Activated naive CD4-positive, alpha-beta T cell treated with anti-CD3 and anti-CD28 coated beads, Interleukin-2, amount 50 U/mL, for 72 hours (primary cell): ENCODE data around the gene LMF1. TPM values are rescaled to one million over a fixed set of nuclear protein-coding genes. Genes with fewer than 3 reads are reported as not detected.

Source experiments
- ATAC-seq, 2 donors: fragments of 150-1000 bp; cut with Tn5 transposase; 2 replicates each; pipeline ENCODE4 v1.10.0; 2021; ENCODE audit warnings: mild to moderate bottlenecking in 2 of 2, moderate library complexity in 2 of 2
- DNase-seq, 2 donors: peaks; one replicate each; pipeline ENCODE4 v3.0.0; 2021 to 2022; ENCODE audit warnings: low spot score in 2 of 2
- H3K27ac Mint-ChIP-seq, 2 donors: one replicate each; pipeline ENCODE4 v1.8.0; 2022; ENCODE audit warnings: mild to moderate bottlenecking in 2 of 2, mixed read lengths in 2 of 2
- H3K36me3 Mint-ChIP-seq, 2 donors: one replicate each; pipeline ENCODE4 v1.8.0; 2022; ENCODE audit warnings: mixed read lengths in 2 of 2
- H3K9me3 Mint-ChIP-seq, 2 donors: one replicate each; pipeline ENCODE4 v1.8.0; 2022; ENCODE audit warnings: mixed read lengths in 2 of 2
- total RNA-seq, 2 donors: library from RNA; stranded (reverse); gene quantifications; one replicate each; pipeline ENCODE4 v1.2.3, GENCODE V29; 2022

LMF1 gene
- total RNA-seq, 2 donors from 2014 or later = 13.0 to 19.1 TPM

- no peak for ATAC-seq
- no peak for DNase-seq
- no peaks in the 10 kb centered on the region for H3K9me3 Mint-ChIP-seq
- H3K27ac Mint-ChIP-seq = no peak overlapping the region
- H3K36me3 Mint-ChIP-seq = peaks cover 0 to 8% of the 10 kb centered on the region in 2 donors
Observed at GRCh38 chr16:934178-934577, 36.6 kb downstream of the LMF1 start.

DNA sequence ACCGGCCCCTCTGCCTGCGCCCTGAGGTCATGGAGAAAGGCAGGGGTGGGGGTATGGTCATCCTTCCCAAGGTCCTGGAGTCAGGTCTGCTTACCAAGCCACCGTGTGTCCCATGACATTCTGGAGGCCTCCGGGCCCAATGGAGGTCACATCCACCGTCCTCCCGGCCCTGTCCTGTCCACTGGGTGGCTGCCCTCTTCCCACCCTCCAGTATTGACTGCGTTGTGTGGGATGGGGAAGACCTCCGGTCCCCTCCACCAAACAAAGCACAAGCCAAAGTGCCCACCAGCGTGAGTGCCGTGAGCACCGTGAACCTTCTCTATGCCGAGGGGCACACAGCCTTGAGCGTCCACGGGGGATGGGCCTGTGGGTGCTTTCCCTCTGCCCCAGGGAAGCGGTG is 37.2 kb downstream of the LMF1 start:
- ATAC-seq (no peak), DNase-seq (no peak)
- H3K36me3 Mint-ChIP-seq = peaks cover 0 to 8% of the 10 kb centered on the region in 2 donors
- no peaks in the 10 kb centered on the region for H3K9me3 Mint-ChIP-seq
- peak overlapping the region in 1 of 2 donors; percentile 42 for H3K27ac Mint-ChIP-seq

DNA sequence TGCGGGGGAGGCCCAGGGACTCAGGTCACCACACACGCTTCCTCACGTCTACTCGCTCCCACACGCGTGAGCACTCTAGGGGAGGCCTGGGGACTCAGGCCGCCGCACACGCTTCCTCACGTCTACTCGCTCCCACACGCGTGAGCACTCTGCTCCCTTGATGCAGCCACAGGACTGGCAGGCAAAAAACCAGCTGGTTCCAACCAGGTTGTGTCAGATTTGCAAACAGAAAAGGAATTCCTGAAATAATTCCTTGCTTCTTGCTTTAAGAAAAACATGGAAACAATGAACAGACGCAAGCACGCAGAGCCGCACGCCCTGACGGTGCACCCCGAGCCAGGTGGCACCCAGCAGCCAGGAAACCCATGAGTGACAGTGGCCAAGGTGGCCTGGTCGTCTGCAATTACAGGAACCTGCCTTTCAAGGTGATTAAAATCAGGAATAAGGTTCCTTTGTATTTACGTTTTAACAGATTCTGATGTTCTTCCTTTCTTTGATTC is 37.9 kb downstream of the LMF1 start:
- ATAC-seq (no peak), DNase-seq (no peak)
- Mint-ChIP-seq H3K27ac (peak overlapping the region; percentile 42 to 88), H3K36me3 (peaks cover 0 to 8% of the 10 kb centered on the region in 2 donors), H3K9me3 (no peaks in the 10 kb centered on the region)

DNA sequence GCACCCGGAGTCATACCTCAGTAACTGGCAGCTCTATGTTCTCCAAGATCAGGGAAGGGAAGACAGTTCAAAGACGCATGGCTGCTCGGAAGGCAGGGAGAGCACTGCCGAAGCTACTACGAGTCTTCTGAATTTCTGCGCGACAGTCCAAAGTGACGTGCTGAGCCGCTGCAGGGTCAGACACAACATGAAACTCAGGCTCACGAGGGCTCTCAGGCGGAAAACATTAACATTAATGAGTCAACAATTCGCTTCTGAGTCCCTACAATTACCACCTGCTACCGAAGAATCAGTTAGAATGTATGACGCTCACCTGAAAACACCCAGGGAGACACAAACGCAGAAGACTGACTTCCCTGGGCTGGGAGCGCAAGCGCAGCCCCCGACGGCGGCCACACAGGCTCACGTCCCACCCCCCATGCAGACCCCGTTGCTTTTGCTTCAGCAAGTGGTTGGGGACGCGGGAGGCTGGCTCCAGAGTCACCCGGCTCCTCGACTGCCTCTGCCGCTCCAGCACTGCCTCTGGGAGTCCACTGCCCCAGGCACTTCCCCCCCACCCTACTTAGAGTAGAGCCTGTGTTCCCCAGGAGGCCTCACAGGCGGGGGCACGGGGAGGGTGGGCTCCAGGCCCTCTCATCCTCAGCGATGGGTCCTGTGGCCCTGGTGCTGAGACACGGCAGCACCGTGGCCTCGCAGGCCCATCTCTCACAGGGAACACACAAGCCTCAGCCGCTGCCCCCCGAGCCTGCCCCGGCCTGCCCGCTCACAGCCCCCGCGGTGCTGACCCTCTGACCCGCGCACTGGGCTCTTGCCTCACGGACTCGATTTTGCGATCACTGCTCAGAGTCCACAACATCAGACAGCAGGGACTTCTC is 38.9 kb downstream of the LMF1 start:
- DNase-seq (no peak), ATAC-seq (no peak)
- no peaks in the 10 kb centered on the region for H3K9me3 Mint-ChIP-seq
- H3K27ac Mint-ChIP-seq = no peak overlapping the region
- peaks cover 0 to 8% of the 10 kb centered on the region in 2 donors for H3K36me3 Mint-ChIP-seq

DNA sequence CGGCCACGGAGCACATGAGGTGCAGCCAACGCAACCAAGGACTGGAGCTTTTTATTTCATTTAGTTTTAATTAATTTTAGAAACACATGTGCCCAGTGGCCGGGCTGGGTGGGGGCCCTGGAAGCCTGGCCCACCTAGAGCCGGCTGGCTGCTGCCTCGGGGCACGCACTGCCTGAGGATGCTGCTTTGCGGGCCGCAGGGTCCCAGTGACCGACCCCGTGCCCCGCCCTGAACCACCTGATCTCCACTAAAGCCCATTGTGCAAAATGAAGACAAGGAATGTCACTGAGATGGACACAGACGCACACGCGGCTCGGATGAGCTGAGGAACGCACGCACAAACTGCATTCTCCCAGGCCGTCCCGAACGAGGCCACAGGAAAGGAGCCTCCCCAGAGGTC is 39.6 kb downstream of the LMF1 start:
- no peak for DNase-seq
- peaks cover 3% of the 10 kb centered on the region in 2 donors for H3K9me3 Mint-ChIP-seq
- H3K36me3 Mint-ChIP-seq = peaks cover 3 to 11% of the 10 kb centered on the region in 2 donors
- no peak for ATAC-seq
- peak overlapping the region in 1 of 2 donors; percentile 22 for H3K27ac Mint-ChIP-seq

DNA sequence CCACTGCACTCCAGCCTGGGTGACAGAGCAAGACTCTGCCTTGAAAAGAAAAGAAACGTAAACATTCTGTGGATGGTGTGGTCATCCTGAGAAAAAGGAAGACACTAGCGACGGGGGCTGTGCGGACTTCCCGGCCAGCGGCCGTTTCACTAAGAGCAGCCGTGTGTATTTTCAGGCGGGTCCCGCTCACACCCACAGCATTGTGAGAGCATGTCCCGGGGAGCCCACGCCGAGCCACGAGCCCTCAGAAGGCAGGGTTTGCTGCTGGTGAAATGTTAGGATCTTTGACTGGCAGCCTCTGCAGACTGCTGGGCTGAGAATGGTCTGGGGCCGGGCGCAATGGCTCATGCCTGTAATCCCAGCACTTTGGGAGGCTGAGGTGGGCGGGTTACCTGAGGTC is 40.3 kb downstream of the LMF1 start:
- DNase-seq = no peak
- ATAC-seq = no peak
- Mint-ChIP-seq H3K9me3 (peaks cover 6 to 7% of the 10 kb centered on the region in 2 donors), H3K27ac (no peak overlapping the region), H3K36me3 (peaks cover 5 to 15% of the 10 kb centered on the region in 2 donors)

- Mint-ChIP-seq H3K27ac (no peak overlapping the region), H3K9me3 (peaks cover 6 to 7% of the 10 kb centered on the region in 2 donors), H3K36me3 (peaks cover 5 to 15% of the 10 kb centered on the region in 2 donors)
- DNase-seq (no peak), ATAC-seq (no peak)
Observed at GRCh38 chr16:930076-930475, 40.7 kb downstream of the LMF1 start.

DNA sequence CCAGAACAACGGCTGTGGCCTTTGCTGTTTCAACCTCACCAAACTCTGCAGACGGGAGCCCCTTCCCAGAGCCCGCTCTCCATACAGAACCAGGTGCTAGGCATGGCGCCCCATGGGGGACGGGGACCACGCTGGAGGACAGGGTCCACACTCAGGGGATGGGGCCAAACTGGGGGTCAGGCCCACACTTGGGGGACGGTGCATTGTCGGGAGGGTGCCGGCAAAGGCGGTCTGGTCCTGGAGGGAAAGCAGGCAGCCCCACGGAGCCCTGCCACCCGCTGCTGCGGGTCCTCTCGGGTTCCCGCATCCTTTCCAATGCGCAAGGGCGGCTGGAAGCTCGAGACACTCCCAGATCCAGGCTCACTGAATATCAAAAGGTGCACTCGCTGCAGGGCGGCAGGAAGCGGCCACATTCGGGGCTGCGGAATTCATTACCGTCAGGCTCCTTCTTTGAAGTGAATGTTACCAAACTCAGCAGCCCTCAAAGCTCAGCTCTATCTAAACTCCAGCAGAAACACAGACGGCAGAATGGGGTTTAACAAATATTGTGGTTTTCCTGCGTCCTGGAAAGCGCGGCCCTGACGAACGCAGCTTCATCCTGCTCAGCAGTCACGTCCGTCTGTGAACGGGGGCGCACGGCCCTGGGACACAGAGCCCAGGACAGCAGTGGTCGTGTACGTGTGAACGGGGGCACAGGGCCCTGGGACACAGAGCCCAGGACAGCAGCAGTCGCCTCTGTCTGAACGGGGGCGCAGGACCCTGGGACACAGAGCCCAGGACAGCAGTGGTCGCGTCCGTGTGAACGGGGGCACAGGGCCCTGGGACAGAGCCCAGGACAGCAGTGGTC is 41.3 kb downstream of the LMF1 start:
- ATAC-seq = no peak
- DNase-seq = no peak
- Mint-ChIP-seq H3K36me3 (peaks cover 5 to 15% of the 10 kb centered on the region in 2 donors), H3K27ac (peak overlapping the region in 1 of 2 donors; percentile 34), H3K9me3 (peaks cover 6 to 7% of the 10 kb centered on the region in 2 donors)

DNA sequence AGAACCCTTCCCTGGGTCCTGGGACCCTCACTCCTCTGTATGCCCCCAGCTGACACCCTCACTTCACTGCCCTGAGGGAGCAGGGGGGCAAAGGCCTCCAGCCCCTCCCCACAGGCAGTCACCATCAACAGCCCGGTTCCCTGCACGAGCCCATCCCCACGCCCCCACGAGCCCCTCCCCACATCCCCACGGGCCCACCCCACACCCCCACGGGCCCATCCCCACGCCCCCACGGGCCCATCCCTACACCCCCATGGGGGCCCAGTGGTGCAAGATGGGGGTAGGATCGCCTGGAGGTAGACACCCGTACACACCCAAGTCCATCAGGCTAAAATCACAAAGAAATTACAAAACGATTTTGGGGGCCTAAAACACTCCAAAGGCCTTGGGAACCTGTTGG is 42.3 kb downstream of the LMF1 start:
- peaks cover 6 to 7% of the 10 kb centered on the region in 2 donors for H3K9me3 Mint-ChIP-seq
- no peak for ATAC-seq
- peak overlapping the region in 1 of 2 donors; percentile 34 for H3K27ac Mint-ChIP-seq
- DNase-seq = no peak
- H3K36me3 Mint-ChIP-seq = peaks cover 5 to 15% of the 10 kb centered on the region in 2 donors

DNA sequence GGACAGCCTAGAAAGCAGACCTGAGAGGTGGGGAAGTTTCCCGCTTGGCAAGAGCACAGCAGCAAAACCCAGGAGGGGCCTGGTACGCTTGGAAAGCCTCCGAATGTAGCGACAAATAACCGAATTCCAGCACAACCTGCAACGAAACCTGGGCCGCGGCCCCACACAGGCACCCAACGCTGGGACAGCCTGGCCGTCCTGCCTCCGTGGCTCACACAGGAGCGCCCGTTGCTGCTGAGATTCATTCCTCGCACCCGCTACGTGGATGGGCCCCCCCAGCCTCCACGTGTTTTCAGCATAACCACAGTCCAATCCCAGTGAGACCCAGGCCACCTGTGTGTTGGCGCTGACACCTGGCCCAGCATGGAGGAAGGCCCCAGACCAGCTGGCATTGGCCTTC is 42.9 kb downstream of the LMF1 start:
- ATAC-seq (no peak), DNase-seq (no peak)
- Mint-ChIP-seq H3K9me3 (peaks cover 6 to 7% of the 10 kb centered on the region in 2 donors), H3K36me3 (peaks cover 5 to 15% of the 10 kb centered on the region in 2 donors), H3K27ac (no peak overlapping the region)

DNA sequence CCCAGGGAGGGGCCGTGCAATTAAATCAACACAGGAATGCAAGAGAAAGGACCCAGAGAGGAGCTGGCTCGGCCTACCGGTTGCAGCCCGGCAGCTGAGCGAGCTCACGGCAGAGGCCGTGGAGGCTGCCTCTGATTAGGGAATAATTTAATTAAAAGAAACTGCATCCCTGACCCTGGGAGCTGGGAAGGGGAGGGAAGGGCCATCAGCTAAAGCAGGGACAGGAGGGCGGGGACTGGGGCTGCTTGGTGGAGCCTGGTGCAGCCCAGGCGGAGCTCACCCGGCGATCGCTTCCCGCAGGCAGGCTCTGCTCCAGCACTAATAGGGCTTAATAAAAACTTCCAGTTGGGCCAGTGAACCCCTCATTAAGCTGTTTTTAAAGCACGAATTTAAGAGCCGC is 43.4 kb downstream of the LMF1 start:
- ATAC-seq = no peak
- no peak overlapping the region for H3K27ac Mint-ChIP-seq
- peaks cover 8 to 17% of the 10 kb centered on the region in 2 donors for H3K36me3 Mint-ChIP-seq
- no peak for DNase-seq
- H3K9me3 Mint-ChIP-seq = peaks cover 6 to 7% of the 10 kb centered on the region in 2 donors

DNA sequence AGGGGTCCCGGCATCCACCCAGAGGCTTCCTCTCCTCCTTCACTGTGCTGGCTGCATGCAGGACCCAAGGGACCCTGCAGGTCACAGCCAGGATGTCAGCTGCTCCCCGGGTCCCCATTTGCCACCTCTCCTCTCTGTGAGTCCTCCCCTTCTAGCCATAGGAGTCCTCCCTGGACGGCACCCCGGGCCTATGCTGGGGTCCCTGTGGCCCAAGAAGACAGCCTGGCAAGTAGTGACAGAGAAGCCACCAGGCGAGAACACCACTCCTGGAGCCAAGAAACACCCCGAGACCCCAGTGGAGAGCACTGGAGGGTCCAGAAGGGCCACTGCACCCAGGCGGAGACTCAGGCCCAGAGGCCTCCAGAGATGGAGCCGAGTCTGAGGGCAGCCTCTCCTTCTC is 44.1 kb downstream of the LMF1 start:
- ATAC-seq (no peak), DNase-seq (no peak)
- H3K27ac Mint-ChIP-seq = no peak overlapping the region
- H3K9me3 Mint-ChIP-seq = peaks cover 6 to 7% of the 10 kb centered on the region in 2 donors
- peaks cover 11 to 22% of the 10 kb centered on the region in 2 donors for H3K36me3 Mint-ChIP-seq

- no peak overlapping the region for H3K27ac Mint-ChIP-seq
- DNase-seq = no peak
- no peak for ATAC-seq
- peaks cover 6 to 7% of the 10 kb centered on the region in 2 donors for H3K9me3 Mint-ChIP-seq
- peaks cover 11 to 16% of the 10 kb centered on the region in 2 donors for H3K36me3 Mint-ChIP-seq
Observed at GRCh38 chr16:924806-925205, 46.0 kb downstream of the LMF1 start.

GRCh38 chr16:924063-924462 is 46.7 kb downstream of the LMF1 start:
- DNase-seq (no peak), ATAC-seq (no peak)
- Mint-ChIP-seq H3K9me3 (peaks cover 6 to 7% of the 10 kb centered on the region in 2 donors), H3K27ac (no peak overlapping the region), H3K36me3 (peaks cover 11 to 14% of the 10 kb centered on the region in 2 donors)

DNA sequence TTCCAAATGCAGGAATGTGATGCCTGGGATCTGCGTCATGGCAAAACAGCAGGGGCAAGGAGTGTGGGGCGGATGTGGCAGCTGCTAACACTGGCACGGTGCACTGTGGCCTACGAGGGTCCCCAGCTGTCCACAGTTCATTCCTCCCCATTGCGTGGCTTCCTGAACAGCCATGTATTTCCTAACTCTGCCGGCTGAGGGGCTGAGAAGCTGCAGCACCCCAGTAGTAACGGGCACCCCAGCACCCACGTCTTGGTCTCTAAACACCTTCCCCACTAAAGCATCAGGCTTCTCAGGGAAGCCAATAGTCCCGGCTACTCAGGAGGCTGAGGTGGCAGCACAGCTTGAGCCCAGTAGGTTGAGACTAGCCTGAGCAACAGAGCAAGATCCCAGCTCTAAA is 47.6 kb downstream of the LMF1 start:
- Mint-ChIP-seq H3K9me3 (peaks cover 6 to 7% of the 10 kb centered on the region in 2 donors), H3K36me3 (peaks cover 11 to 14% of the 10 kb centered on the region in 2 donors), H3K27ac (no peak overlapping the region)
- DNase-seq (no peak), ATAC-seq (no peak)

DNA sequence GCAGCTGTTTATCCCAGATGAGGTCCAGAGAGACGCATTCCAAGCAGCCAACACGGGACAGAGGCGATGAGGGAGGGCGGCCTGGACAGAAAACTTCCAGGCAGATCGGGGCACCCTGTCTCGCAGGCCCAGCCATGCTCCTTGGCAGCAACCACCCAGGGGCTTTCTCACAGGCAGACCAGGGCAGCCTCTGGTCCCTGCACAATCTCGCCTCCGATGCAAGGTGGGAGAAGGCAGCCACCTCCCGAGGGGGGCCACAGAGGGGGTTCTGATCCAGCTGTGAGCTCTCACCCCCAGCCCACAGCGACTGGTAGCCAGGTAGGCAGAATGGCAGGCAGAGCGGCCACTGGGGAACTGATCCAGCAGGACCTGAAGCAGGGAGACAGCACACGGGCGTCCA is 48.7 kb downstream of the LMF1 start:
- no peak for ATAC-seq
- H3K36me3 Mint-ChIP-seq = peaks cover 11 to 14% of the 10 kb centered on the region in 2 donors

More for the DNA sequence above, 48.7 kb downstream of the LMF1 start:
- H3K9me3 Mint-ChIP-seq = peaks cover 6 to 7% of the 10 kb centered on the region in 2 donors
- no peak for DNase-seq
- peak overlapping the region in 1 of 2 donors; percentile 67 for H3K27ac Mint-ChIP-seq
